Type B pancreatic cell (in vitro differentiated cells): Measurements from ENCODE around the gene KCNAB1. TPM values are rescaled to one million over a fixed set of nuclear protein-coding genes. Genes with fewer than 3 reads are reported as not detected.

Source experiments
- DNase-seq: peaks from one replicate; pipeline ENCODE4 v3.0.0; 2021; ENCODE audit warnings: mixed read lengths; ENCODE audit not compliant: unreplicated experiment; ENCODE audit errors: extremely low spot score
- H3K27ac Mint-ChIP-seq: 2 replicates; pipeline ENCODE4 v1.8.0; 2021; ENCODE audit warnings: mild to moderate bottlenecking, mixed read lengths
- H3K27me3 Mint-ChIP-seq: 2 replicates; pipeline ENCODE4 v1.8.0; 2021; ENCODE audit warnings: mixed read lengths
- H3K36me3 Mint-ChIP-seq: 2 replicates; pipeline ENCODE4 v1.8.0; 2021; ENCODE audit warnings: mixed read lengths
- H3K4me1 Mint-ChIP-seq: one replicate; pipeline ENCODE4 v1.8.0; 2021; ENCODE audit warnings: mixed read lengths; ENCODE audit not compliant: unreplicated experiment
- H3K4me3 Mint-ChIP-seq: 2 replicates; pipeline ENCODE4 v1.8.0; 2021; ENCODE audit warnings: mild to moderate bottlenecking, mixed read lengths
- H3K9me3 Mint-ChIP-seq: 2 replicates; pipeline ENCODE4 v1.8.0; 2021; ENCODE audit warnings: mixed read lengths
- total RNA-seq: library from RNA; stranded (reverse); gene quantifications from 2 replicates; pipeline ENCODE4 v1.2.1, GENCODE V29; 2021; ENCODE audit warnings: low replicate concordance
- TF ChIP-seq, protein P1 (sequence below): fragments of 200-600 bp; sonication (generic); conservative IDR thresholded peaks from 2 replicates; pipeline ENCODE4 v1.5.0; 2021; ENCODE audit warnings: antibody characterized with exemption, mild to moderate bottlenecking

KCNAB1 gene
- total RNA-seq, 1 donor from 2014 or later = 6.1 TPM

DNA sequence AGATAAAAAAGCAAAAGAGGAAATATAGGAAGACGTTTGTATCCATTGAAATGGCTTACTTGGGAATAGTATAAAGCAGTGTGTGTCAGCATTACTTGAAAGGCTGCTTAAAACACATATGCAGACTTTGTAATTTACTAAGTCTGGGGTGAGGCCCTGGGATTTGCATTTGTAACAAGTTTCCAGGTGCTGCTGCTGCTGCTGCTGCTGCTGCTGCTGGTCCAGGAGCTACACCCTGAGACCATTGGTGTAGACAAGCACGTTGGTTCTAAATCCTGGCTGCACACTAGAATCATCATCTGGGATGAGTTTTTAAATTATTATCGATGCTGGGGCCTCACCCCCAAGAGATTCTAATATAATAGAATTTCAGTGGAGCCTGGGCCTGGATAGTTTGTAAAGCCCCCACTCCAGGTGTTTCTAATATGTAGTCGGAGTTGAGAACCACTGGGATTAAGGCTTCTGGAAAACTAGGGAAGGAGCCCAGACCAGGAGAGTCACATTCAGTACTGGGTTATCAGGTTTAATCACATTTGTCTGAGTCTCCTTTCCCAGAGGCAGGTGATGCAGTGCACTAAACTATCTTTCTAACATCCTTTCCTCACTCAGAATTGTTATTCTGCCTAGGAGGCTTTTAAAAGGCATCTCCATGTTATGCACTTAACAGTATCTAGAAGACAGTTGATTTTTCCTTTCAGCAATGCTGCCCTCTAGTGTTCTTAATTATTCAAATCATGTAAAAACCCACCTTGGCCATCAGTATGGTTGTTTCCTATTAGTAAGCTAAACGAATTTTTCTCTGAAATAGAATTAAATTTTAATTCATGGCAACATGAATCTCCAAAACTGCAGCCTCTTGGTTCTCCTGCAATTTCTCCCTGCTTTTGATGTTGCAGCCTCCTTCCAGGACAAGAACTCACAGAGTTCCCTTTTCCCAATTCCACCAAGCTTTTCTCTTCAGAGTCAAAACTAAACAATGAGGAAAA is 389.1 kb downstream of the KCNAB1 start:
- peaks cover 8% of the 10 kb centered on the region for H3K27me3 Mint-ChIP-seq
- no peaks in the 10 kb centered on the region for H3K36me3 Mint-ChIP-seq
- no peak overlapping the region for H3K4me3 Mint-ChIP-seq
- no peak for DNase-seq
- H3K4me1 Mint-ChIP-seq = peaks cover 18% of the 10 kb centered on the region
- no peaks in the 10 kb centered on the region for H3K9me3 Mint-ChIP-seq
- H3K27ac Mint-ChIP-seq = no peak overlapping the region
- TF ChIP-seq, protein P1, sequence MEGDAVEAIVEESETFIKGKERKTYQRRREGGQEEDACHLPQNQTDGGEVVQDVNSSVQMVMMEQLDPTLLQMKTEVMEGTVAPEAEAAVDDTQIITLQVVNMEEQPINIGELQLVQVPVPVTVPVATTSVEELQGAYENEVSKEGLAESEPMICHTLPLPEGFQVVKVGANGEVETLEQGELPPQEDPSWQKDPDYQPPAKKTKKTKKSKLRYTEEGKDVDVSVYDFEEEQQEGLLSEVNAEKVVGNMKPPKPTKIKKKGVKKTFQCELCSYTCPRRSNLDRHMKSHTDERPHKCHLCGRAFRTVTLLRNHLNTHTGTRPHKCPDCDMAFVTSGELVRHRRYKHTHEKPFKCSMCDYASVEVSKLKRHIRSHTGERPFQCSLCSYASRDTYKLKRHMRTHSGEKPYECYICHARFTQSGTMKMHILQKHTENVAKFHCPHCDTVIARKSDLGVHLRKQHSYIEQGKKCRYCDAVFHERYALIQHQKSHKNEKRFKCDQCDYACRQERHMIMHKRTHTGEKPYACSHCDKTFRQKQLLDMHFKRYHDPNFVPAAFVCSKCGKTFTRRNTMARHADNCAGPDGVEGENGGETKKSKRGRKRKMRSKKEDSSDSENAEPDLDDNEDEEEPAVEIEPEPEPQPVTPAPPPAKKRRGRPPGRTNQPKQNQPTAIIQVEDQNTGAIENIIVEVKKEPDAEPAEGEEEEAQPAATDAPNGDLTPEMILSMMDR = peak; percentile 83

DNA sequence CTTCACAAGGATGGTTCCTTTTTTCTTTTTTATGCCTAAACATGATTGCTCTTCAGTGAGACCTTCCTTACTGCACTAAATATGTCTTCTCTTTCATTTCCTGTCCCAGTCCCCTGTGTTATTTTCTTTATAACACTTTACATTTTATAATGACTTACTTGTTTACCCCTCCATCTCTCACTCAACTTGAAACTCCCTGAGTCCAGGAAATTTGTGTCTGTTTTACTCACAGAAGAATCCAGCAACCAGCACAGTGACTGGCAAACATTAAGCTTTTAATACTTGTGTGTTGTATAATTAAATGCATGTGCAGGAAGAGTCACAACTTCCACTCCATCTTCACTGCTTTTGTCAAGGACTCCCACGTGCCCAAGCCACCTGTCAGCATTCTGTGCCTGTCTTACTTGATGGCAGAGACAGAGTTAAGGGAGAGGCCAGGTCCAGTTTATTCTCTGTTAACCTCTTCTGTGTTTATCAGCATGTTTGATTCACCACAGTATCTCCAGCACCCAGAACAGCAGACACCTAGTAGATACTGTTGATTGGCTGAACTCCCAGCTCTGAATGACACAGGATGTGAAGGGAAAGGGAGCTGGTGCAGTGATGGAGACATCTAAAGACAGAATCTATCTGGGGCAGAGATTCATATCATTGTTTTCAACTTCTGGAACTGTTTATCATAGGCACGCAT is 391.8 kb downstream of the KCNAB1 start:
- no peaks in the 10 kb centered on the region for H3K36me3 Mint-ChIP-seq
- H3K4me1 Mint-ChIP-seq = peaks cover 13% of the 10 kb centered on the region
- H3K4me3 Mint-ChIP-seq = no peak overlapping the region
- H3K9me3 Mint-ChIP-seq = no peaks in the 10 kb centered on the region
- H3K27ac Mint-ChIP-seq = no peak overlapping the region
- TF ChIP-seq, protein P1 = no peak
- peaks cover 8% of the 10 kb centered on the region for H3K27me3 Mint-ChIP-seq
- DNase-seq = no peak

DNA sequence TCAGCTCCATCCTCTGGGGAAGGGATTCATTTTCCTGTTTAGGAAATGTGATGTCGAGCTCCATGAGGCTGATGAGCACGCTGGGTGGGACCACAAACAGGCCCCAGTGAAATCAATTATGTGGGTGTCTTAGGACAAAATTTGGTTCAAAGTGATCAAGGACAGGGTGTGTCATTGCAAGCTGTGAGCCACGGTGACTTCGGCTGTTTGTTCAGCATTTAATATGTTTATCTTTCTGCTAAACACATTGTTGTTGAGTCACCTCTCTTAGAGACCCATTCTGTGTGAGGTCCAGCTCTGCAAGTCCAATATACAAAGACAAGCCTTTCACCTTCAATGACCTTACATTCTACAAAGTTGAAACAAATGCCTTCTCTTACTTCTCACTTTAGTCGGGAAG is 393.2 kb downstream of the KCNAB1 start:
- no peak overlapping the region for H3K4me3 Mint-ChIP-seq
- H3K36me3 Mint-ChIP-seq = no peaks in the 10 kb centered on the region
- H3K4me1 Mint-ChIP-seq = peaks cover 13% of the 10 kb centered on the region
- no peak overlapping the region for H3K27ac Mint-ChIP-seq
- TF ChIP-seq, protein P1 = no peak
- no peak for DNase-seq
- H3K27me3 Mint-ChIP-seq = peaks cover 8% of the 10 kb centered on the region
- no peaks in the 10 kb centered on the region for H3K9me3 Mint-ChIP-seq

DNA sequence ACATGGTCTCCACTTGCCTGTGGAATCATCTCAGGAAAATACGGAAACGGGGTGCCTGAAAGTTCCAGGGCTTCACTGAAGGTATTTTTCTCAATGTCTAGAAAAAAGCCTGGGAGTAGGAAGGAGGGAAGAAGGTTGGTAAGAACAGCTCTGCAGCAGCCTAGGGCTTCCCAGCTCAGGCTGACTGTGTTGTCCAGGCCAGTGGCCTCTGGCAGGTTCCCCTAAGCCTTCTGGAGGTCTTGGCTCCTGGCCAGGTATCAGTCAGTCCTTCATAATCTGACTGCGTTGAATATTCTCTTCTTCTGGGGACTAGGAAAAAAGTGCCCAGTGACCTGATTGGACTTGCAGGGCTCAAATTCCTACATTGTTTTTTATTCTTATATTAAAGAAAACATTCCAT is 395.9 kb downstream of the KCNAB1 start:
- Mint-ChIP-seq H3K36me3 (no peaks in the 10 kb centered on the region), H3K27ac (no peak overlapping the region), H3K4me3 (no peak overlapping the region), H3K9me3 (no peaks in the 10 kb centered on the region), H3K4me1 (peaks cover 12% of the 10 kb centered on the region), H3K27me3 (peaks cover 9% of the 10 kb centered on the region)
- no peak for DNase-seq
- TF ChIP-seq, protein P1 = no peak

DNA sequence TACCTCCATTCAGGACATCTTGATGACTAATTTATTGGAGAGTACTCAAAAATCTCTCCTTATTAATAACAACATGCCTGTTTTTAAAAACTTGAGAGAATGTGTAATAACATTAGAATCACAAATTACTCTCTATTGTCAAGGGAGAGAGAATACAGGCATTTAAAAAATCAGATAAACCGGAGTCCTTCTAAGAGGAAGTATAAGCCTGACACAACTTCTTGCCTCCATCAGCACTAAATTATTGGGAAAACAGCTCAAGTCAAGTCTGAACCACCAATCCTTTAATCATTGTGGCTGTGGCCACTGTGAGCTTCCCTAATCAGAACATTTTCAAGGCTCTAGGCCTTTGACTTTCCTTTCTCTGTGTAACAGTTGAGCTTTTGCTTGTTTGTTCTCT is 396.6 kb downstream of the KCNAB1 start:
- Mint-ChIP-seq H3K9me3 (no peaks in the 10 kb centered on the region), H3K27ac (no peak overlapping the region)

More for the DNA sequence above, 396.6 kb downstream of the KCNAB1 start:
- Mint-ChIP-seq H3K36me3 (no peaks in the 10 kb centered on the region), H3K27me3 (peaks cover 4% of the 10 kb centered on the region), H3K4me3 (no peak overlapping the region), H3K4me1 (peaks cover 12% of the 10 kb centered on the region)
- TF ChIP-seq, protein P1 = no peak
- no peak for DNase-seq
